Upper lobe of left lung (tissue), 6 donors: Measurements from ENCODE around the gene MTG2. TPM values are rescaled to one million over a fixed set of nuclear protein-coding genes. Genes with fewer than 3 reads are reported as not detected.

Source experiments
- ATAC-seq, 2 donors: fragments of 200-7000 bp; cut with Tn5 transposase; one replicate each; pipeline ENCODE4 v1.9.1; 2022; ENCODE audit warnings: mild to moderate bottlenecking in 2 of 2, moderate library complexity in 2 of 2; ENCODE audit not compliant: low FRiP score in 2 of 2
- DNase-seq, 2 donors: peaks; one replicate each; pipeline ENCODE4 v3.0.0-alpha.2; 2019 to 2020
- H3K27ac ChIP-seq, 4 donors: fragments of 200-600 bp; sonication (generic); one replicate each; pipeline ENCODE4 v1.5.1; 2016 to 2019
- H3K27me3 ChIP-seq, 4 donors: fragments of 200-600 bp; sonication (generic); one replicate each; pipeline ENCODE4 v1.5.1; 2017 to 2019
- H3K36me3 ChIP-seq, 4 donors: fragments of 200-600 bp; sonication (generic); one replicate each; pipeline ENCODE4 v1.5.1; 2016 to 2019
- H3K4me1 ChIP-seq, 4 donors: fragments of 200-600 bp; sonication (generic); one replicate each; pipeline ENCODE4 v1.5.1; 2018 to 2019
- H3K4me3 ChIP-seq, 4 donors: fragments of 200-600 bp; sonication (generic); one replicate each; pipeline ENCODE4 v1.5.1; 2017 to 2019; ENCODE audit warnings: mild to moderate bottlenecking in 2 of 4, moderate library complexity in 1 of 4
- H3K9me3 ChIP-seq, 4 donors: fragments of 200-600 bp; sonication (generic); one replicate each; pipeline ENCODE4 v1.5.1; 2018 to 2019
- CTCF ChIP-seq, 6 experiments: fragments of 450-650 bp in 4 of 6; fragments of 200-600 bp in 2 of 6; sonication (generic) in 2 of 6; IDR thresholded peaks; one replicate each; pipeline ENCODE4 v1.5.1; 2016 to 2019; ENCODE audit warnings: antibody characterized with exemption in 6 of 6
- EP300 ChIP-seq, 4 donors: sonication (generic); formaldehyde crosslinking; IDR thresholded peaks; one replicate each; pipeline ENCODE4 v1.5.1; 2017; ENCODE audit warnings: antibody characterized with exemption in 4 of 4, control low read depth in 2 of 4
- POLR2A ChIP-seq, 4 donors: fragments of 450-650 bp; IDR thresholded peaks; one replicate each; pipeline ENCODE4 v1.5.1; 2016 to 2017; ENCODE audit warnings: antibody characterized with exemption in 4 of 4, mild to moderate bottlenecking in 2 of 4
- POLR2AphosphoS5 ChIP-seq, 2 donors: sonication (generic); formaldehyde crosslinking; IDR thresholded peaks; one replicate each; pipeline ENCODE4 v1.5.1; 2017; ENCODE audit warnings: antibody characterized with exemption in 2 of 2
- WGBS, 2 donors: methylation state at CpG; one replicate each; pipeline ENCODE4 v1.1.5; 2017 to 2018; 5-methylcytosine and 5-hydroxymethylcytosine counted together
- total RNA-seq, 6 donors: library from RNA; depleted of rRNA in 4 of 6; stranded (reverse); fragments of >200 nt in 4 of 6; gene quantifications; one replicate each; pipeline versions ENCODE4 v1.1.0 to v1.2.1, GENCODE V29; 2016 to 2021
- donor health status: DM: no; HTN: no; CAD: no; lungs with moderate emphysema.
- donor health status: DM: no; HTN: yes; CAD: no; lungs with severe emphysema.

Gene MTG2
- total RNA-seq, 6 donors from 2014 or later: 28.3 to 42.3 (median 32.0) TPM

GRCh38 chr20:62138204-62138543, 44.7 kb upstream of the MTG2 start:
- WGBS, 2 donors: 84 to 87% methylated on average over 10 to 11 of the region's 11 CpGs
- TF ChIP-seq EP300 (IDR thresholded peaks at IDR 0.05) (no peak), POLR2A (IDR thresholded peaks at IDR 0.05) (no peak), POLR2AphosphoS5 (IDR thresholded peaks at IDR 0.05) (no peak), CTCF (IDR thresholded peaks at IDR 0.05) (no peak)
- peak overlapping the region in 1 of 4 donors; percentile 8 for H3K27ac ChIP-seq
- peak in 1 of 2 donors; percentile 43 for DNase-seq
- H3K4me3 ChIP-seq: no peak overlapping the region
- H3K4me1 ChIP-seq: peaks cover 34 to 46% (median 37%) of the 10 kb centered on the region in 4 donors
- no peak for ATAC-seq
- no peaks in the 10 kb centered on the region for H3K9me3 ChIP-seq
- peaks cover 33 to 77% (median 55%) of the 10 kb centered on the region in 4 donors for H3K36me3 ChIP-seq
- H3K27me3 ChIP-seq: no peaks in the 10 kb centered on the region

DNA sequence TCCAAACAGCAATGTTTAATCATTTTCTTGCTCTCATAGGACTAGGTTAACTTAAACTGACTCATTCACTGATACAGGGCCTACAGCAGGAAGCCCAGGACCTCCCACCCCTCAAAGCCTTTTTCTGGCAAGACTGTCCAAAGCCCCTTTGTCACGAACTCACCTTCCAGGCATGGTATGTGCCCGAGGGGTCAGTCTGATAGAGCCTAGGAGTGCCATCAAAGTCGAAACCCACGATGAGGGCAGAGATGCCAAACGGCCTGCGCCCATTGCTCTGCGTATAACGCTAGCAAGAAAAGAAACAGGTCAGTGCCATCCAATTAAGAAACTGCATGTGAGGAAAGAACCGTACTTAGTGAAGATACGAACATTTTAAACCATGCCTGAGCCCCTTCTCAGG, 43.9 kb upstream of the MTG2 start:
- Histone ChIP-seq H3K27me3 (no peaks in the 10 kb centered on the region), H3K36me3 (peaks cover 33 to 69% (median 50%) of the 10 kb centered on the region in 4 donors), H3K4me1 (peaks cover 29 to 38% (median 32%) of the 10 kb centered on the region in 4 donors), H3K4me3 (no peak overlapping the region), H3K9me3 (no peaks in the 10 kb centered on the region), H3K27ac (no peak overlapping the region)
- TF ChIP-seq POLR2AphosphoS5 (IDR thresholded peaks at IDR 0.05): no peak
- no peak for TF ChIP-seq EP300 (IDR thresholded peaks at IDR 0.05)
- TF ChIP-seq POLR2A (IDR thresholded peaks at IDR 0.05): no peak
- TF ChIP-seq CTCF (IDR thresholded peaks at IDR 0.05): no peak
- ATAC-seq (no peak), DNase-seq (no peak)
- WGBS, 2 donors: 94 to 96% methylated on average over 10 of the region's 10 CpGs

GRCh38 chr20:62139636-62140035, 43.2 kb upstream of the MTG2 start:
- H3K4me1 ChIP-seq: peaks cover 25 to 34% (median 29%) of the 10 kb centered on the region in 4 donors
- no peaks in the 10 kb centered on the region for H3K27me3 ChIP-seq
- peak in 1 of 2 donors; percentile 36 for DNase-seq
- WGBS, 2 donors: 83 to 95% methylated on average over 1 to 10 of the region's 13 CpGs
- TF ChIP-seq POLR2A (IDR thresholded peaks at IDR 0.05): no peak
- TF ChIP-seq CTCF (IDR thresholded peaks at IDR 0.05): no peak
- no peak for TF ChIP-seq POLR2AphosphoS5 (IDR thresholded peaks at IDR 0.05)
- no peak for TF ChIP-seq EP300 (IDR thresholded peaks at IDR 0.05)
- peaks cover 33 to 62% (median 48%) of the 10 kb centered on the region in 4 donors for H3K36me3 ChIP-seq
- no peak overlapping the region for H3K27ac ChIP-seq
- no peak overlapping the region for H3K4me3 ChIP-seq
- no peaks in the 10 kb centered on the region for H3K9me3 ChIP-seq
- ATAC-seq: no peak

GRCh38 chr20:62141043-62141396, 41.8 kb upstream of the MTG2 start:
- Histone ChIP-seq H3K4me1 (peaks cover 25 to 35% (median 30%) of the 10 kb centered on the region in 4 donors), H3K4me3 (peak overlapping the region in 3 of 4 donors; percentile 8 to 97 (median 91)), H3K27ac (peak overlapping the region; percentile 26 to 99 (median 76)), H3K36me3 (peaks cover 25 to 51% (median 37%) of the 10 kb centered on the region in 4 donors), H3K9me3 (no peaks in the 10 kb centered on the region), H3K27me3 (no peaks in the 10 kb centered on the region)
- no peak for ATAC-seq
- TF ChIP-seq CTCF (IDR thresholded peaks at IDR 0.05) (no peak), POLR2AphosphoS5 (IDR thresholded peaks at IDR 0.05) (no peak), POLR2A (IDR thresholded peaks at IDR 0.05) (no peak), EP300 (IDR thresholded peaks at IDR 0.05) (no peak)
- WGBS, 2 donors: 74 to 88% methylated on average over 7 of the region's 7 CpGs
- DNase-seq: no peak
